ENCODE data around the gene FGF18. TPM values are rescaled to one million over a fixed set of nuclear protein-coding genes. Genes with fewer than 3 reads are reported as not detected.
A peak's percentile ranks its signal among the peaks of the same experiment; 100 is the strongest.
"Not testable (repeated sequence)": the region's sequence is repeated elsewhere in the genome, so short reads cannot be mapped to it uniquely, and the experiment has no call there.

Gene FGF18, protein sequence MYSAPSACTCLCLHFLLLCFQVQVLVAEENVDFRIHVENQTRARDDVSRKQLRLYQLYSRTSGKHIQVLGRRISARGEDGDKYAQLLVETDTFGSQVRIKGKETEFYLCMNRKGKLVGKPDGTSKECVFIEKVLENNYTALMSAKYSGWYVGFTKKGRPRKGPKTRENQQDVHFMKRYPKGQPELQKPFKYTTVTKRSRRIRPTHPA
- 1.5 and 2.4 TPM in 2 replicates for total RNA-seq (2014; rRNA removed; shearing (Covaris generic))

DNA sequence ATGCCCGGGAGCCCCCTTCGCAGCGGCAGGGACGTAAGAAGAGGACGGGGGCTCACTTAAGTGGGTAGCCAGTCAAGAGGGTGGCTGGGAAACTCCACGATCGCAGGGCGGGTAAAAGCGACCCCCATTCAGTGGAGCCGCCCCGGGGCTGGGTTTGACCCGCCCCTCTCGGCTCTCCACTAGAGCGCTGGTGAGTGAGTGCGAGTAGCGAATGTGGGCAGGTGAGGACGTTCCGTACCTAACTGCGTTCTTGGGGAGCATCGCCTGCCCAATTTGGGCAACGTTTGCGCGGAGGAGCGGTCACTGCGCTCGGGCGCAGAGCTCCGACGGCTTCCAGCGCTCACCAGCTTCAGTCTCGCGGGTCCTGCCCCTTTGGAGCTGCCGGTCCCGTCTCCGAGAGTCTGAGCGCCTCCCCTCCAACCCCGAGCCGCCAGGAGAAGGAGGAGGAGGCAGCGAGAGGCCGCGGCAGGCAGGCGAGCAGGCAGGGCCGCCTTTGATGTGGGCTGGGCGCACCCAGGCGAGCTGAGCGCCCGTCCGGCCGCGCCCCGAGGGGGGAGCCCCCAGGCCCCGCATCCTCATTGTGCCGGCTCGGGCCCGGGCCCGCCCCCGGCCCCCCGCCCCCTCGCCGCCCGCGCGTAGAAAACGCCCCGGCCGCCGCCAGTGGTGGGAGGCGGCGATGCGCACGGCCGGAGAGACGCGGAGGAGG lies at the start of gene FGF18:
FGF18 (plus strand) TSS at position 666 of the 706 bp plus-strand sequence. CDS start 553 bp downstream, outside the sequence.
- in situ Hi-C loops (cut with HindIII; ENCODE audit: low sequenced_read_pairs) = no loop called here
- DNase-seq (ENCODE audit: low spot score) = peak; percentile 36

DNA sequence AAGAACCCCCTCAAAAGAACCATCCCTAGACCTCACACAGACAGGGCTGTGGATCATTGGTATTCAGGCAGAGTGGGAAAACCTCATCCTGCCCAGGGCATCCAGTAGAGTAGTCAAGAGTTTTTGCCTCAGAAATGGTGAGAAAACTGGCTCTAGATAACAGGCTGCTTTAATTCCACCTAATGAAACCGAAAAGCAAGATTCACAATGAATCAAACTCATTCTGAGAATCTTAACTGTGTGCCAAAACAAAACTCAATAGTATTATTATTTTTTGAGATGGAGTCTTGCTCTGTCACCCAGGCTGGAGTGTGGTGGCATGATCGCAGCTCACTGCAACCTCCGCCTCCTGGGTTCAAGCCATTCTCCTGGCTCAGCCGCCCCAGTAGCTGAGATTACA lies 49.5 kb upstream of the FGF18 start:
- no peak for DNase-seq (ENCODE audit: low spot score)
- in situ Hi-C loops (cut with HindIII; ENCODE audit: low sequenced_read_pairs) = no loop called here

DNA sequence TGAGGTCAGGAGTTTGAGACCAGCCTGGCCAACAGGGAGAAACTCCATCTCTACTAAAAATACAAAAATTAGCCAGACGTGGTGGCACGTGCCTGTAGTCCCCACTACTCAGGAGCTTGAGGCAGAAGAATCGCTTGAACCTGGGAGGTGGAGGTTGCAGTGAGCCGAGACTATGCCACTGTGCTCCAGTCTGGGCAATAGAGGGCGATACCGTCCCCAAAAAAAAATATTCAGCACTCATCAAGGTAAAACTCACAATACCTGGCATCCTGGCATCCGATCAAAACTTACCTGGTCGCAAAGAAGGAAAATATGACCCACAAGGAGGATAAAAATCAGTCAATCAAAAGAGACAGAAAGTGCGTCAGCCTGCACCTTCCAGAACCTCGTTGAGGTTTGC lies 48.6 kb upstream of the FGF18 start:
- DNase-seq (ENCODE audit: low spot score); in situ Hi-C loops (cut with HindIII; ENCODE audit: low sequenced_read_pairs): not testable (repeated sequence)

DNA sequence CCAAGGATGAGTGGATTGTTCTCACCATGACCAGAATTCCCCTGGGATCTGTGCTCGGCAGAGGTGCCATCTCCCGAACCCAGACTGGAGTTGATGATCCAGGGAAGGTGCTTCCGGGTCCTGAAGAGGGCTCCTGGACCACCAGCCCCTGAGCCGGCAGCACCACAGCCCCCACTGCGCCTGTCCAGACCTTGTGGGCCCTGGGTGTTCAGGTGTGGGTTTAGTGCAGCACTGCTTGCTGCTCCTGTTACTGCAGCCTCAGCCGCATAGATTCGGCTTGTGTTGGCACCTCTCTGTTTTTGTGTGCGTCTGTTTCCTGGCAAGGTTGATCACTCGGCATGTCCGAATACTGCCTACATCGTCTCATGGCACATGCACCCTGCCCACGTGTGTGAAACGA lies 48.1 kb upstream of the FGF18 start:
- in situ Hi-C loops (cut with HindIII; ENCODE audit: low sequenced_read_pairs) = no loop called here
- DNase-seq (ENCODE audit: low spot score) = no peak

DNA sequence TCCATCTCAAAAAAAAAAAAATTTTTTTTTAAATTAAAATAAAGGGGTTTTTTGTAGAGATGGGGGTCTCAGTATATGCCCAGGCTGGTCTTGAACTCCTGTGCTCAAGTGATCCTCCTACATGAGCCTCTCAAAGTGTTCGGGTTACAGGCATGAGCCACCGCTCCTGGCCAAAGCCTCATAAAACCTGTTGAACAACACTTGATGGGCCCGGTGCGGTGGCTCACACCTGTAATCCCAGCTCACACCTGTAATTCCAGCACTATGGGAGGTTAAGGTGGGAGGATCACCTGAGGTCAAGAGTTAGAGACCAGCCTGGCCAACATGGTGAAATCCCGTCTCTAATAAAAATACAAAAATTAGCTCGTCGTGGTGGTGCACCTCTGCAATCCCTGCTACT lies 39.5 kb upstream of the FGF18 start:
- no peak for DNase-seq (ENCODE audit: low spot score)
- in situ Hi-C loops (cut with HindIII; ENCODE audit: low sequenced_read_pairs) = no loop called here

DNA sequence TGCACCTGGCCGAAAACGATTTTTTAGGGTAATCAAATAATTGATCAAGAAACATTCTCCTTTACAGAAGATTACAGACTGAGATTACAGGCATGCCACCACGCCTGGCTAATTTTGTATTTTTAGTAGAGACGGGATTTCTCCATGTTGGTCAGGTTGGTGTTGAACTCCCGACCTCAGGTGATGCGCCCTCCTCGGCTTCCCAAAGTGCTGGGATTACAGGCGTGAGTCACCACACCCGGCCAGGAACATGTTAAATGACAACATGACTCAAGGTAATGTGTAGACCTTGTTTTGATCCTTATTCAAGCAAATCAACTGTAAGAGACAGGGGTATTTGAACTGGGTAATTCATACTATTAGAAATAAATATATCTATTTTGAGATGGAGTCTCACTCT lies 35.0 kb upstream of the FGF18 start:
- in situ Hi-C loops (cut with HindIII; ENCODE audit: low sequenced_read_pairs) = not testable (repeated sequence)

DNA sequence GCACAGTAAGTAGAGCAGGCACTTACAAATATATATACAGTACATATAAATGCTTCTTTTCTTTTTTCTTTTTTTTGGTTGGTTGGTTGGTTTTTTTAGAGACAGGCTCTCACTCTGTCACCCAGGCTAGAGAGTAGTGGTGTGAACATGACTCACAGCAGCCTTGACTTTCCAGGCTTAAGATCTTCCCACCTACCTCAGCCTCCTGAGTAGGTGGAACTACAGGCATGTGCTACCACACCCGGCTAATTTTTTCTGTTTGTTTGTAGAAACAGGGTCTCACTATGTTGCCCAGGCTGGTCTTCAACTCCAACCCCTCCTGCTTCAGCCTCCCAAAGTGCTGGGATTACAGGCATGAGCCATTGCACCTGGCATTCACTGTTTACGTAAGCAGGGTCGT lies 34.4 kb upstream of the FGF18 start:
- in situ Hi-C loops (cut with HindIII; ENCODE audit: low sequenced_read_pairs); DNase-seq (ENCODE audit: low spot score): not testable (repeated sequence)

More for the DNA sequence above, 35.0 kb upstream of the FGF18 start:
- DNase-seq (ENCODE audit: low spot score) = not testable (repeated sequence)

DNA sequence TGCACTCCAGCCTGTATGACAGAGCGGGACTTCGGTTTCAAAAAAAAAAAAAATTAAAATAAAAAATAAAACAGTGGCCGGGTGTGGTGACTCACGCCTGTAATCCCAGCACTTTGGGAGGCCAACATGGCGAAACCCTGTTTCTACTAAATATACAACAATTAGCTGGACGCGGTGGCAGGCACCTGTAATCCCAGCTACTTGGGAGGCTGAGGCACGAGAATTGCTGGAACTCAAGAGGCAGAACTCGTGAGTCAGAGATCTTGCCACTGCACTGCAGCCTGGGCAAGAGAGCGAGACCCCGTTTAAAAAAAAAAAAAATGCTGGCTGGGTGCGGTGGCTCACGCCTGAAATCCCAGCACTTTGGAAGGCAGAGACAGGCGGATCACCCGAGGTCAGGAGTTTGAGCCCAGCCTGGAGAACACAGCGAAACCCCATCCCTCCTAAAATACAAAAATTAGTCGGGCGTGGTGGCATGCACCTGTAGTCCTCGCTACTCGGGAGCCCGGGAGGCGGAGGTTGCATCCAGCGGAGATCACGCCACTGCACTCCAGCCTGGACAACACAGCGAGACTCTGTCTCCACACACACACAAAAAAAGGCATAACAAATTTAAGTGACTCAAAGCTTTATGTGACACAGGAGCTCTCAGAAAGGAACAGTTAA lies 33.3 kb upstream of the FGF18 start:
- in situ Hi-C loops (cut with HindIII; ENCODE audit: low sequenced_read_pairs) = no loop called here
- no peak for DNase-seq (ENCODE audit: low spot score)

DNA sequence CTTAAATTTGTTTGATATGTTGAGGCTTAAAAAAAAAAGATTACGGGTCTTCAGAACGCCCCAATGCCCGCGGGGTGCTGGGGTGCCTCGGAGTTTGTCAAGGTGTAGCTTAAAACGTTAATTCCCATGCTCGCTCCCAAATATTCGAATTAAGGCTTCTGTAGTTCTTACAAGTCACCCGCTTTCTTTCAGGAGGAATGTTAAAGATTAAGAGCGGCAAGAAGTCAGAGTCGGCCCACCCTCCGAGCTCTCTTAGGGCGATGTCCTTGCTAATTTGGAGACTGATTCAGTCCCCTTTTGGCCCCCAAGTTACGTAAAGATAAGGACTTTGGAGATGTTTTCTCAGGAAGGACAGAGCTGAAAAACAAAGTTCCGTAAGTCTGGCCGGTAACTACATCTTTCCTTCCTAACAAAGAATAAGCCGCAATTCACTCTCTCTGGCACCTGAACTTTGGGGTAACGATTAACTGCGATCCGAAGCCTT lies 32.5 kb upstream of the FGF18 start:
- in situ Hi-C loops (cut with HindIII; ENCODE audit: low sequenced_read_pairs) = no loop called here
- DNase-seq (ENCODE audit: low spot score) = no peak

DNA sequence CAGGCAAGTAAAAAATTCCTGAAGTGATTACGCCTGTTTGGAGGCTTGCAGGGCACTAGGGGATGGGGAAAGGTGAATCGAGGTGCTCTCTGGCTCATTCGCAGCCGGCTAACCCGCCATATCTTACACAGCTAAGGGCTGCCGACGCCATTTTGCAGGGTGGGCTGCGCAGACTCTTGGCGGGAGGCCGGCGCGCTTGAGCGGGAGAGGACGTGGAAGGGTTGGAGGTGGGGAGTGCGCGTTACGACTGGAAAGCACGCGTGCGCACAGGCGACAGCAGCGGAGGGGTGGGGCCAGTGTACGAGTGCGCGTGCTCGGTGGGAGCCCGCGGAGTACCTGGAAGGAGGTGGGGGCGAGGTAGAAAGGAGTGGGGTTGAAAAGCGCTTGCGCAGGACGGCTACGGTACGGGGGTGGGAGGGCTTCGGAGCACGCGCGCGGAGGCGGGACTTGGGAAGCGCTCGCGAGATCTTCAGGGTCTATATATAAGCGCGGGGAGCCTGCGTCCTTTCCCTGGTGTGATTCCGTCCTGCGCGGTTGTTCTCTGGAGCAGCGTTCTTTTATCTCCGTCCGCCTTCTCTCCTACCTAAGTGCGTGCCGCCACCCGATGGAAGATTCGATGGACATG lies 32.0 kb upstream of the FGF18 start, which contains the start of gene NPM1:
NPM1 (plus strand) TSS at position 505 of the 625 bp plus-strand sequence; CDS start at position 605, 100 bp downstream.
- DNase-seq (ENCODE audit: low spot score) = peak; percentile 99
- in situ Hi-C loops (cut with HindIII; ENCODE audit: low sequenced_read_pairs) = no loop called here

DNA sequence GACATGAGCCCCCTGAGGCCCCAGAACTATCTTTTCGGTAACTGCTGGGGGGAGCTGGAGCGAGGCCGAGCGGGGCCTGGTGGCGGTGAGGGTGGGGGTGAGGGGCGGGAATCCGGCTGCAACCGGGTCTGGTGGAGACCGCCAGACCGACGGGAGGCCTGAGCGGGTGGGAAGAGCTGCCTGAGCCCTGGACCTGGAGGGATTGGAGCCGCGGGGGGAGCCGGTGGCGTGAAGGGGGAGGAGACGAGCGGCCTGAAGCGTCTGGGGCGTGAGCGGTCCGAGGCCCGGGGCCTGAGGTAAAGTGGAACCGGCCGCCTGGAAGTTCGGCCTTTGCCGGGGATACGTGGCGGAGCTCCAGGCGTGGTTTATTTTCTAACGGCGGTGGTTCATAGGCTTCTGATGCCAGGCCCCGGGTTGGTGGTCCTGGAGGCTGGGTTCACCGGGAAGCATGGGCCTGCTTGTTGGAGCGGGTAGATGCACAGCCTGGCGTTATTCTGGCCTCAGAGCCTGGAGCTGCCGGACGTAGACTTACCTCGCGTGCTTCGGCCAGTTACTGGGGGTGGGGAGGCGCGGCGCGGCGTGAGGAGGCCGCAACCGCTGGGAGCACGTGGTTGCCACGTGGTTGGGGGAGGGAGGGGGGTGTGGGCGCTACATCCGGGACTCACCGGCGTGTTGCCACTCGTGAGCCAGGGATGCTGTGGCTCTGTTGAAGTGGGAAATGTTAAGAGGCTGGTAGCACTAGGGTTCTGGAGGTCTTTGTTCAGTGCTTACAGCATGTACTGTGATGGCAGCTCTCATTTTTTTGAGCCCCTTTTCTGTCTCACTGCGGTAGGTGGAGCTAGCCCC lies 31.3 kb upstream of the FGF18 start:
- in situ Hi-C loops (cut with HindIII; ENCODE audit: low sequenced_read_pairs) = no loop called here
- DNase-seq (ENCODE audit: low spot score) = peak; percentile 56

DNA sequence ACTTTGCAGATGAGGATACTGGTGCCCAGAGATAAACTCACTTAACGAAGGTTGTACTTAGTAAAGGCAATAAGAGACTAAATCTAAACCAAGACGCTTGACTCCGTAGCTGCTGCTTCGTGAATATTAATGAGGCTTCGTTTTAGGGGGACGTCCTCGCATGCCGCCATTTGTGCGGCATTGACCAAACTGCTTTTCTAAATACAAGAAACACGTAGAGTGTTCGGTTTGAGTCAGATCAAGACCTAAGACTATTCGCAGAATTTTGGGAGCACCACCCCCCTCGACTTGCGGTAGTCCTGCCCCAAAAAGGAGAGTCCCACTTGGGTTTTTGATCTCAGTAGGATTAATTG lies 30.7 kb upstream of the FGF18 start:
- DNase-seq (ENCODE audit: low spot score) = no peak
- in situ Hi-C loops (cut with HindIII; ENCODE audit: low sequenced_read_pairs) = no loop called here

DNA sequence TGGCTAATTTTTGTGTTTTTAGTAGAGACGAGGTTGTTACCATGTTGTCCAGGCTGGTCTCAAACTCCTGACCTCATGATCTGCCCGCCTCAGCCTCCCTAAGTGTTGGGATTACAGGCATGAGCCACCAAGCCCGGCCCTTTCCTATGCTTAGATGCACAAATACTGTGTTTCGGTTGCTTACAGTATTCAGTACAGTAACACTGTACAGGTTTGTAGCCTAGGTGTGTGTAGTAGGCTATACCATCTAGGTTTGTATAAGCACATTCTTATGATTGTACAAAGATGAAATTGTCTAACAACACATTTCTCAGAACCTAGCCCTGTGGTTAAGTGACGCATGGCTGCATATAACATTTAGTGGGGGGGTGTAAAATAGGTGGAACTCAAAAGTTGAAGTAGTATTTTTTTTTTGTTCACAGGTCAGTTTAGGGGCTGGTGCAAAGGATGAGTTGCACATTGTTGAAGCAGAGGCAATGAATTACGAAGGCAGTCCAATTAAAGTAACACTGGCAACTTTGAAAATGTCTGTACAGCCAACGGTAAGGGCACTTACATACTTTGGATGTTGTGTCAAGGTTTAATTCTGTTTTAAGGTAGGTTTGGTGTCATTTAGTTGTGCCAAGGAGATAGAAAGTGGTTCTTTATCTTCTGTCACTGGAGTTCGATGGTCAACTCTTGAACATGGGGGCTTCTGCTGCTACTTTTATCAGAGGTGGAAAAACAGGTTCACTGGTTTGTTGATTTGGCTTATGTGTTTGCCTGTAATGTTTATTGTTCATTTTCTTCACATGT lies 28.4 kb upstream of the FGF18 start:
- in situ Hi-C loops (cut with HindIII; ENCODE audit: low sequenced_read_pairs) = no loop called here
- DNase-seq (ENCODE audit: low spot score) = no peak

DNA sequence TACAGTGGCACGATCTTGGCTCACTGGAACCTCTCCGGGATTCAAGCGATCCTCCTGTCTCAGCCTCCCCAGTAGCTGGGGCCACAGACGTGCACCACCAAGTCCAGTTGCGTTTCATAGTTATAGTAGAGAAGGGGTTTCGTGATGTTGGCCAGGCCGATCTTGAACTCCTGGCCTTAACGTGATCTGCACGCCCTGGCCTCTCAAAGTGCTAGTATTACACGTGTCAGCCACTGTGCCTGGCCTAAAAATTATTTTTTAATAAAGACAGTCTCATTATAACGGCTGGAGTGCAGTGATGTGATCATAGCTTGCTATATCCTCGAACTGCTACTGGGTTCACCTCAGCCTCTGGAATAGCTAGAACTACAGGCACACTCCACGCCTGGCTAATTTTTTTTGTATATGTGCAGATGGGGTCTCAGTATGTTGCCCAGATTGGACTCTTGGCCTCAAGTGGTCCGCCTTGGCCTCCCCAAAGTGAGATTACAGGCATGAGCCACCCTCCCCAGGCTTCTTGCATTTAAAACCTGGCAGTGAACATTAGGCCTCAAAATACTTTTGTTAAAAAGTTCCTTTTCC lies 27.4 kb upstream of the FGF18 start:
- no peak for DNase-seq (ENCODE audit: low spot score)
- in situ Hi-C loops (cut with HindIII; ENCODE audit: low sequenced_read_pairs) = no loop called here

DNA sequence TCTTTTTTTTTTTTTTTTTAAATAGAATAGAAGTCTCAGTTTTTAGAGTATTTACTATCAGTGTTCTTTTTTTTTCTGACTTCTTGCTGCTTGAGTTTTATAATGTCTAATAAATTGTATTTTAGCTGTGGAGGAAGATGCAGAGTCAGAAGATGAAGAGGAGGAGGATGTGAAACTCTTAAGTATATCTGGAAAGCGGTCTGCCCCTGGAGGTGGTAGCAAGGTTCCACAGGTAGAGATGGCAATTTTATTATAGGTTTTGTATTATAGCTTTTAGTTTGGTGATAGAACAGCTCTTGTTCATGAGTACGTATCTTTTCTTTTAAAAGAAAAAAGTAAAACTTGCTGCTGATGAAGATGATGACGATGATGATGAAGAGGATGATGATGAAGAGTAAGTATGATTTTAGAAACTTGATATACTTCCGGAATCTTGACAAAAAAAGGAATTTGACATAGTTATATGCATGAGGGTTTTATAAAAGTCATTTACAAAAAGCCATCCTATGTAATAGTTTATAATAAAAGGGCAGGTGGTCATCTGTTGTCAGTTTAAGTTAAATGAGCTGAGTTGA lies 26.8 kb upstream of the FGF18 start:
- no peak for DNase-seq (ENCODE audit: low spot score)
- in situ Hi-C loops (cut with HindIII; ENCODE audit: low sequenced_read_pairs) = no loop called here

DNA sequence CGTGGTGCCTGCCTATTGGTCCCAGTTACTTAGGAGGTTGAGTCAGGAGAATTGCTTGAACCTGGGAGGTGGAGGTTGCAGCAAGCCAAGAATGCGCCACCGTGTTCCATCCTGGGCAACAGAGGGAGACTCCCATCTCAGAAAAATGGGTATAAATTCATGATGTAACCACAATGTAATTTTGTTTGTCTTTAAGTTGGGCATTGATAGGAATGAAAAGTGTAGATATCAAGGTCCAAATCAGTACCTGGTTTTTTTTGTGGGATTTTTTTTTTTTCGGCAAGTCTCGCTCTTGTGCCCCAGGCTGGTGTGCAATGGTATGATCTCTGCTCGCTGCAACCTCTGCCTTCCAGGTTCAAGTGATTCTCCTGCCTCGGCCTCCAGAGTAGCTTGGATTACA lies 24.4 kb upstream of the FGF18 start:
- in situ Hi-C loops (cut with HindIII; ENCODE audit: low sequenced_read_pairs) = no loop called here
- no peak for DNase-seq (ENCODE audit: low spot score)

DNA sequence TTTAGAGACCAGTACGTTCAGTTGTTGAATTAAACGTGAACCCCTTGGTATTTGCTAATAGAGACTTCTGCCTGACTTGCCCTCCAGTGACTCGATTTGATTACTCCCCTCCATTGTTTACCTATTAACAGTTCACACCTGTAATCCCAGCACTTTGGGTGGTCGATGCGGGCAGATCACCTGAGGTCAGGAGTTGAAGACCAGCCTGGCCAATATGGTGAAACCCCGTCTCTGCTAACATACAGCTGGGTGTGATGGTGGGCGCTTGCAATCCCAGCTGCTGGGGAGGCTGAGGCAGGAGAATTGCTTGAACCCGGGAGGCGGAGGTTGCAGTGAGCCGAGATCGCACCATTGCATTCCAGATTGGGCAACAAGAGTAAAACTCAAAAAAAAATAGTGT lies 22.9 kb upstream of the FGF18 start:
- DNase-seq (ENCODE audit: low spot score); in situ Hi-C loops (cut with HindIII; ENCODE audit: low sequenced_read_pairs): not testable (repeated sequence)
